ENCODE results near the gene SPOCK3.
"Not testable (repeated sequence)": the region's sequence is repeated elsewhere in the genome, so short reads cannot be mapped to it uniquely, and the experiment has no call there.

The SPOCK3 gene

GRCh38 chr4:166924424-166924823 lies 309.9 kb downstream of the SPOCK3 start:
- DNase-seq: no peak

DNA sequence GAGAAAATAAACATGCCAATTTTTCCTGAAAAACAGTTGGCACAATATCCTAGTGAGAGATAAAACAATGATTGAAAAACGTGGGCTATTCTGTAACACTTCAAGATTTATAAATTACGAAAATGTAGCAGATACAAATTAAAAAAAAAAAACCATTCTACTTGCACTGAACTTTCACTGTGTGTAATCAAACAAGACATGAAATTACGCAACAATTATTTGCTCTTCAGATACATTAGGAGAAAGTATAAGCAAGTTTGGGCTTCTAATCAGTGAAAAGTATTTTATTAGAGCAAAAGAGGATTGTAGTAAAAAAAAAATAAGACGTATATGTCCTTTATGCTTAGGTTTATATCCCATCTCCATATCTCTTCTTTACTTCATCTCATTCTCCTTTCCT lies 320.4 kb downstream of the SPOCK3 start:
- DNase-seq: no peak

GRCh38 chr4:166903408-166903807 lies 330.9 kb downstream of the SPOCK3 start:
- DNase-seq: no peak

- DNase-seq: no peak
Measured at GRCh38 chr4:166902941-166903340, 331.4 kb downstream of the SPOCK3 start.

DNA sequence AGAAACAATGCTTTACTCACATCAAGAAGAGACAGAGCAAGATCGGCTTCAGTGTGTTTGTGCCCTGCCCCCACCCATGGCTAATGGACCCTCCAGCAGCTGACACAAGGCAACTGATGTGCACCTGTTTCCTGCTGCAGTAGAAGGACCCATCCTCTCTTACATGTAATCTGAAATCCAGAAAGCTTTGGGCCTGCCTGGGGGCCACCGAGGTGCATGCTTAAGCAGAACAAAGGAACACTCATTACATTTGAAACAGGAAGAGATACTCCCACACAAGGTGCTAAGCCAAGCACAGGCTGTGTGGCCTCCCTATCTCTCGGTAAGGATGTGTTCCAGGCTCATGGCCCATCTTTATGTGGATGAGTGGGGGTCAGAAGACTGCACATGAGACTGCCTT lies 338.0 kb downstream of the SPOCK3 start:
- DNase-seq: no peak

DNA sequence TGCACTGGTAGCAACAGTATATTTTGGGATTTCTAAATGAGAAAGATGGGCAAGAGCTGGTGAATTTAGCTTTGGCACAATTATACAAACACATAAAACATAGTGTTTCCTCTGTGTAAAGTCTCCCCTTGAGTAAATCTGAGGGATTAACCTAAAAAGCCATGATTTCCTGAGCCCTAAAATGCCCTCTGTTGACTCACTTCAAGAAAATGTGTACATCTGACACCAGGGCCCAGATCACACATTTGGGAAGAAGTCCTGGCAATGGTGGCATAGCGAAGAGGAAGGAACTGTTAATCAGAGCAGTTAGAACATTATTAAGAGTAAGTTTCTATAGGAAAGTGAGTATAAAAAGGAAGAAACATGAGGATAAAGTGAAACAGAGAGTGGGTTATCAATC lies 338.5 kb downstream of the SPOCK3 start:
- DNase-seq: no peak

DNA sequence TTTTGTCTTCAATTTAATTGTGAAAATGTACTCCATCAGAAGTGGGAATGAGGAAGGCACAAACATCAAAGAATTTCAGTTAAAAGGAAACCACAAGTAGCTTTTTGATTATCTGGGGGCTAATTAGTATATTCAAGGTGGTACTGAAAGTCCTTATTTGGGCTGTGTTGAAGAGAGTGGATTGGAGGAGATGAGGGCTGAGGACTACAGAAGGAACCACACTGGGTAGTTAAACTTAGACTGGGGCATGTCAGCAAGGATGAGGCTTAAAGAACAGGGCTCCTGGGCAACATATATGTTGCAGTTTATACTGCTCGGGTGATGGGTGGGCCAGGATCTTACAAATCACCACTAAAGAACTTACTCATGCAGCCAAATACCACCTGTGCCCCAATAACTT lies 346.8 kb downstream of the SPOCK3 start:
- no peak for DNase-seq

GRCh38 chr4:166886718-166887117 lies 347.6 kb downstream of the SPOCK3 start:
- no peak for DNase-seq

DNA sequence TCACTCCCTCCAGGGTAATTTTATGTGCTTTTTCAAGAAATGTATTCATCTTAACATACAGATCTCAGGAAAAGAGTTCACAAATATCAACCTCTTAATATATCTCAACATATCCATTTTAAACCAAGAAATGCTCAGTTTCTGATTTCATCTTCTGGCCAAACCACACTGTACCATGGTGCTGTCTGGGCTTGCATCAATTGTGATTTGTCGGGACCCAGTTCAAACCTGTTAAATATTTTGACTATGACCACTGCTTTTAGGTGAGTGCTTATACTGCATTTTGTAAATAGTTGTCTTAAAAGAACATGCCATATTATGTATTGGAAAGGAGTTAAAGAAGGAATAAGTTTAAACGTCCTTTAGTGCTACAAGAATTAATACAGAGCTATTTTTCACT lies 352.1 kb downstream of the SPOCK3 start:
- DNase-seq: no peak

- DNase-seq: no peak
Measured at GRCh38 chr4:166875821-166876220, 358.5 kb downstream of the SPOCK3 start.

GRCh38 chr4:166862032-166862431 lies 372.3 kb downstream of the SPOCK3 start:
- no peak for DNase-seq

DNA sequence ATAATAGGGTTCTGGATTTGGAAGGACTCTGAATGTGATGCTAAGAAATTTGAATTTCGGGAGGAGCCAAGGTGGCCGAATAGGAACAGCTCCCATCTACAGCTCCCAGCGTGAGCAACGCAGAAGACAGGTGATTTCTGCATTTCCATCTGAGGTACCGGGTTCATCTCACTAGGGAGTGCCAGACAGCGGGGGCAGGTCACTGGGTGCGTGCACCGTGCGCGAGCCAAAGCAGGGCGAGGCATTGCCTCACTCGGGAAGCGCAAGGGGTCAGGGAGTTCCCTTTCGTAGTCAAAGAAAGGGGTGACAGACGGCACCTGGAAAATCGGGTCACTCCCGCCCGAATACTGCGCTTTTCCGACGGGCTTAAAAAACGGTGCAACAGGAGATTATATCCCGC lies 383.9 kb downstream of the SPOCK3 start:
- not testable (repeated sequence) for DNase-seq

- DNase-seq: no peak
Measured at GRCh38 chr4:166846939-166847338, 387.4 kb downstream of the SPOCK3 start.

GRCh38 chr4:166842795-166843261 lies 391.5 kb downstream of the SPOCK3 start:
- DNase-seq: no peak

- DNase-seq: no peak
Measured at GRCh38 chr4:166839615-166840251, 394.6 kb downstream of the SPOCK3 start.

GRCh38 chr4:166838975-166839614 lies 395.2 kb downstream of the SPOCK3 start:
- no peak for DNase-seq

DNA sequence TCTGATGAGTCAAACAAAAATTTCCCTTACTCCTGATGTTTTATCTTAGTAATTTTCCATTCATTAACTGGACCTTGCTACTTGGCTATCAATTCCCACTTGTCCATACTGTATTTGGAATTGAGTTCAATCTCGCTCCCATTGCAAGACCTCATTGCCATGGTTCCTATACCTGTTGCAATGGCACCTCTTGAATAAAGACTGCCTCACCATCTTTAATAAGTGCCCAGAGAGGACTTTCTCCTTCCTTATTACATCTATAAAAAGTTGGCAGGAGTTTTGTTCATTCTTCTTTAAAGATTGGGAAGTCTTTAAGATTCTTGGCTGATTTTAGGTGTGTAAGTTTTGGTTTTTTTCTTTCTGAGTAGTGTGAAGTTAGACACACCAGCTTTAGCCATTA lies 397.4 kb downstream of the SPOCK3 start:
- no peak for DNase-seq

DNA sequence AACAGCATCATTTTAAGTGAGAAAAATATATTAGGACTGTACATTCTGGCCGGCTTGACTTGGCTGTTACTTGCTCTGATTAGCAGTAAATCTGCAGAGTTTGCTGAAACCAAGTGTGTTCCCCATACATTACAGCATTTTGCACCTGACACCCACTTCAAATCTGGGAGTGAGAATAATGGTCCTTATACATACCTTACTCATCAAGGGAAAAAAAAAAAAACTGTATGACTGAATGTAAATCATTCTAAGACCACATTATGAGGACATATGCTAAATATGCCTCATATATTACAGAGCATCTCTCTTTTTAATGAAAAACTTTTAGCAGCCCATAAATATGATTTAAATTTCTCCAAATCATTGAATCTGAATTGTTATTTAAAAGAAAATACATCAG lies 406.7 kb downstream of the SPOCK3 start:
- no peak for DNase-seq

DNA sequence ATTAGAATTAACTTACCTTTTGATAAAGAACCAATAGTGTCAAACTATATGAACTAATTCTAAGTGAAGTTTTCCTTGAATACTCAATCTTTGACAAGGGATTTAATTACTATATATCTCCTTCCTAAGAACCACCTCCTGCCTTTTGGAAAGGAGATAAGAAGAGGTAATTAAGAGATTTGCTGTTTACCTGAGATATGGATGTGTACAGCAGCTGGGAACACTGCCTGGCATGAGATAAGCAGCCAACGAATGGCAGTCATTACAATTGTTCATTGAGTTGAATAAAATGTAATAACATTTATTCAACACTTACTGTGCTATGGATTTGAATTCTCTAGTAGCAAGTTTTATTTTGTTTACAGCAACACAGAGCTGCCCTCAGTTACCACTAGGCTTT lies 407.1 kb downstream of the SPOCK3 start:
- DNase-seq: no peak

- no peak for DNase-seq
Measured at GRCh38 chr4:166823848-166824247, 410.4 kb downstream of the SPOCK3 start.

DNA sequence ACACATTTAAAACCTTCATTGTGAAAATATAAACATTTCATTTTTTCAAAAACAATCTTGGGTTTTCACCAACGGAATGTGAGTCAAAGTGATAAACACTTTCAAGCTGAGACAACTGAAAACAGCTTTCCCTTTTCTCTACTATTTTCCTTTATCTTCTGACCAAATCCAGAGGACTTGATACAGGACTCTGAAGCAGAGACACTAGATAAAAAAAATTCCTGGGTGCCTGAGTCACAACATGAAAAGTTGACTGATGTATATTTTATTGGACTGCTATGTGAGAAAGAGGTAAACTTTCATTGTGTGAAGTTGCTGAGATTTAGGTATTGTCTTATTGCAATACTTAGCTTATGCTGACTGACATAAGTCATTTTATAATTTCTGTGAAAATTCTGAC lies 411.2 kb downstream of the SPOCK3 start:
- DNase-seq: no peak

GRCh38 chr4:166822386-166822785 lies 411.9 kb downstream of the SPOCK3 start:
- no peak for DNase-seq

- DNase-seq: no peak
Measured at GRCh38 chr4:166816890-166817289, 417.4 kb downstream of the SPOCK3 start.

DNA sequence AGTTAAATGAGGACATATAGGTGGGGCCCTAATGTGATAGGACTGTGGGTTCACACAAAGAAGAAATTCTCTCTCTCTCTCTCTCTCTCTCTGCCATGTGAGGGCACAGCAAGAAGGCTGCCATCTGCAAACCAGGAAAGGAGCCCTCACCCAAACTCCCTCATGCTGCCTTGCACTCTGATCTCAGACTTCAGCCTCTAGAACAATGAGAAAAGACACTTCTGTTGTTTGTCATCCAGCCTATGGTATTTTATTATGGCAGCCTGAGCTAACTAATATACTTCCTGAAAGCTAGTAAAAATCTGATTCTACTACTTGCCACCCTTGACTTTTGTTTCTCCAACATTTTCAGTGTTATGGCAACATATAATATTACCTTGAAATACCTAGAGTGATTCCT lies 425.9 kb downstream of the SPOCK3 start:
- no peak for DNase-seq

- DNase-seq: no peak
Measured at GRCh38 chr4:166802346-166802745, 431.9 kb downstream of the SPOCK3 start.

Data from activated CD4-positive, CD25-positive, alpha-beta regulatory T cell treated with anti-CD3 and anti-CD28 coated beads, Interleukin-2, amount 50 U/mL, for 72 hours (primary cell).